Measurements from ENCODE around the gene ZNF548.
"Not testable (repeated sequence)": the region's sequence is repeated elsewhere in the genome, so short reads cannot be mapped to it uniquely, and the experiment has no call there.

The ZNF548 gene

DNA sequence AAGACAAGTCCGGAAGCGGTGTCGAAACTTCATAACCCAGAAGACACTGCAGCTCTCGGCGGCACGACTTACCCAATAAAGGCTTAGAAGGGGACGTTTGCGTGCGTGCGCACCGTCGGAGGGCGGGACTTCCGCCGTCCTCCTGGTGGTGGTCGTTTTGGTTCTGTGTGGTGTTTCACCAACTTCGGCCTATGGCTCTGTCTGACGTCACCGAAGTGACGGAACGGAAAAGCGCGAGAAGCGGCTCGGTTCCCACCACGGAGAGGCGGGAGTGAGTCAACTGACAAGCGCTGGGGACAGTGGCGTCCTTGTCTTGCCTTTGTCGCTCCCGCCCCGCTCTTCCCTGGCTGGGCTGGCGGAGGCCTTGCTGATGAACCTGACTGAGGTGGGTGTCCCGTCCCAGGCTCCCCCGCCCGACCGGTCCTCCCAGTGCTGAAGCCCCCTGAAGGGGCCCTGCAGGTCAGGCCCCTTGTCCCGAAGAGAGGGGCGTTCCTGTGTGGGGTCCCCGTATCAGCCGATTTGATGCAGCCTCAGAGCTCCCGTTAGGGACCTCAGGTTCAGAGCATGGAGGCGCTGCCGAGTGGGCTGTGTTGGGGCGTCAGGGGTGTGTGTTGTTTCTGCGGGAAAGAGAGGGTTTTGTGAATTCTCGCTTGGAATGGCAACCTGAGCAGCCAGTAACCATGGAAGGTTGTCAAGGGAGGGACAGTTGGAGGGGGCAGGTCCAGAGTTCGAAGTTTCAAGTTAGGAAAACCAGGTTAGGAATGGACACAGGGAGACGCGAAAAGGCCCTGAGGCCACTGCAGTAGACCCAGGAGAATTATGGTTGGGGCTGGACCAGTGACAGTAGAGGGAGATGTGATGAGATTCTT, at the start of gene ZNF548:
Gene ZNF548 (plus strand): TSS at position 125 of the 869 bp plus-strand sequence. CDS start 246 bp downstream, at position 371.
- peak; percentile 98 for DNase-seq

DNA sequence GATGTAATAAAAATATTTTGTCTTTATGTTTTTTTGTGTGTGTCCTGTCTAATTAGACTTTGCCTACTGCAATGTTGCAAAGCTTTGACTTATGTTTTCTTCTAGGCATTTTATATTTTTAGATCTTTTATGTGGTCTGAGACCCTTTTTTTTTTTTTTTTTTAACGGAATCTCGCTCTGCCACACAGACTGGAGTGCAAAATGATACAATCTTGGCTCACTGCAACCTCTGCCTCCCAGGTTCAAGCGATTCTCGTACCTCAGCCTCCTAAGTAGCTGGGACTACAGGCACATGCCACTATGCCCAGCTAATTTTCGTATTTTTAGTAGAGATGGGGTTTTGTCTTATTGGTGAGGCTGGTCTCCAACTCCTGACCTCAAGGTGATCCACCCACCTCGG, 47.1 kb upstream of the ZNF548 start:
- no peak for DNase-seq

DNA sequence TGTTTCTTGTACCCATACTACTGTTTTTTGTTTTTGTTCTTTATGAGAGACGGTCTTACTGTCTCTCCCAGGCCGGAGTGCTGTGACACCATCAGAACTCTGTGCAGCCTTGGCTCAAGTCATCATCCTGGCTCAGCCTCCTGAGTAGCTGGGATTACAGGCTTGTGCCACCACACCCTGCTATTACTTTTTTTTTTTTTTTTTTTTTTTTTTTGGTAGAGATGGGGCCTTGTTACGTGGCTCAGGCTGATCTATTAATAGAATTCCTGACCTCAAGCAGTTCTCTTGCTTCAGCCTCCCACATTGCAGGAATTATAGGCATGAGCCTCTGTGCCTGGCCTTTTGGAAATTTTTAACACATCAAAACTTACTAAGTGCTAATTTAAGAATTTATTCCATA, 41.5 kb upstream of the ZNF548 start:
- DNase-seq = no peak

DNA sequence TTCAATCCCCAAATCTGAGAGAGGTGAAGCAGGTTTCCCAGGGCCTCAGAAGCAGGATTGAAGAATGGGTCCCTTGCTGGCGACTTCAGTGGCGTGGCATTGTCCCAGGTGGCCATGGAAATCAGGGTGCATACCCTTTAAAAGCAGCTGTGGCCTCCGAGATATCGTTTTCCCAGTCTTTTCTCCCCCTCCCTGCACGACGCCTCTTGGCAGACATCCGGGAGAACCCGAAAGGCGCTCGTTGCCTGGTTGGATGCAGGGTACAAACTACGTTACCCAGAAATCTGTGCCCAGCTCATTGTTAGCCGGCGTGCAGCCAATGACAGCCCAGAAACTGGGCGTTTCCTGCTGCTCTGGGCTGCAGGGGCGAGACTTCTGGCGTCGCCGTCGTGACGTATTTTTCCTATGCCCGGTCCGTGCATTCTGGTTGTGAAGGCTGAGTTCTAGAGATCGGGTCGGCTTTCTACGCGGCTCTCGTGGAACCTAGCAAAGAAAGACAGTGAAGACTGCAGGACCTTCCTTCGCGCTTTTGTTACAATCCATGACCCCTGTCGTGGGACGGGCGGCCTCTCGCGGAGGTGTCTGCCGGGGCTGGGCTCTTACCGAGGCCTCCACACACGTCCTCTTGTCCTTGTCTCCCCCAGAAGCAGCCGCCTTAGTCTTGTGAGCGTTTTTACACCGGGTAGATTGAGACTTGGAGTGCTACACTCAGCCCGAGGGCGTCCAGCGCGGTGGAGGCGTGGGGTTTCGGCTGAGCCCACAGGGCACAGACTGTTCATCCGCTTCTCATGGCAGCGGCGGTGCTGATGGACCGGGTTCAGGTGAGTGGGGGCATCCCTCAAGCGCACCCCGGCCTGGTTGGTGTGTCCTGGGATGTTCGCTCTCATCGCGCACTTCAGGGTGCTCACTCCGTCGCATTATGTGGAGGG, 38.5 kb upstream of the ZNF548 start, which contains the start of gene ZNF304:
Gene ZNF304 (plus strand): TSS at position 395 of the 929 bp plus-strand sequence. CDS start 394 bp downstream, at position 789.
- peak; percentile 89 for DNase-seq

DNA sequence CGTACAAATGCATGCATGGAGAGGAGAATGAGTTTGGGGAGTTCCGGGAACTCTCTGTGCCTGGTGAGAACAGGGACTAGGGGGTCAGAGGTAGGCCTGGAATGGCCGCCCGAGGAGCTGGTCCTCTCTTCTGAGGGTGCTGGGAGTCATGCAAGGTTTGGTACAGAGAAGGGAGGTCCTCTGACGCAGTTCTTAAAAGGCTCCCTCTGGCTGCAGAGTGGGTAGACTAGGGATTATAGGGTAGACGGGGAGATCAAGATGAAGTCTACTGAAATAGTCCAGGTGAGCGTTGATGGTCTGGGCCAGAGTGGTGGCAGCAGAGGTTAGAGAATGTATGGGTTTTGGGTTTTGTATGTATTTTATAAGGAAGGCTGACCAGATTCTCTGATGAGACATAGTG, 37.8 kb upstream of the ZNF548 start:
- no peak for DNase-seq

- DNase-seq = no peak
These were observed 33.7 kb upstream of the ZNF548 start for GRCh38 chr19:57355916-57356315.

DNA sequence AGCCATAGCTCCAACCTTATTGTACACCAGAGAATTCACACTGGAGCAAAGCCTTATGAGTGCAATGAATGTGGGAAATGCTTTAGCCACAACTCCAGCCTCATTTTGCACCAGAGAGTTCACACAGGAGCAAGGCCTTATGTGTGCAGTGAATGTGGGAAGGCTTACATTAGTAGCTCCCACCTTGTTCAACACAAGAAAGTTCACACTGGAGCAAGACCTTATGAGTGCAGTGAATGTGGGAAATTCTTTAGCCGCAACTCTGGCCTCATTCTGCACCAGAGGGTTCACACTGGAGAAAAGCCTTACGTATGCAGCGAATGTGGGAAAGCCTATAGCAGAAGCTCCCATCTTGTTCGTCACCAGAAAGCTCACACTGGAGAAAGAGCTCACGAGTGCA, 32.2 kb upstream of the ZNF548 start:
- no peak for DNase-seq

GRCh38 chr19:57359300-57359699, 30.4 kb upstream of the ZNF548 start:
- no peak for DNase-seq

DNA sequence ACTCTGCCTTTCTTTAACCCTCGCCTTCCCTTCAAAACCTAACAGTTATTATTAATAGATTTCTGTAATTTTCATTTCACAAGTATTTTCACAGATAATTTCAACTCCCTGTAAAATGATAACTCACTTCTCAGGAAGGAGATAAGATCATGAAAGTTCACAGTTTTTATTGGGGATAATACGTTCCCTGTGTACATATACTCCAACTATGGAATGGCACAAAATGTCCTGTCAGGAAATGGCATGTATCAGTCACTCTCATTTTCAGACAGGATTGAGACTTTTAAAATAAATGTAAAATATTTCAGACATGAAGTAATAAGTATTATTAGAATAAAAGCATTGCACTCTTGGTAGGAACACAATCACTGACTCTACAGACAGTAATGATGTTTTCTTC, 27.2 kb upstream of the ZNF548 start:
- no peak for DNase-seq

DNA sequence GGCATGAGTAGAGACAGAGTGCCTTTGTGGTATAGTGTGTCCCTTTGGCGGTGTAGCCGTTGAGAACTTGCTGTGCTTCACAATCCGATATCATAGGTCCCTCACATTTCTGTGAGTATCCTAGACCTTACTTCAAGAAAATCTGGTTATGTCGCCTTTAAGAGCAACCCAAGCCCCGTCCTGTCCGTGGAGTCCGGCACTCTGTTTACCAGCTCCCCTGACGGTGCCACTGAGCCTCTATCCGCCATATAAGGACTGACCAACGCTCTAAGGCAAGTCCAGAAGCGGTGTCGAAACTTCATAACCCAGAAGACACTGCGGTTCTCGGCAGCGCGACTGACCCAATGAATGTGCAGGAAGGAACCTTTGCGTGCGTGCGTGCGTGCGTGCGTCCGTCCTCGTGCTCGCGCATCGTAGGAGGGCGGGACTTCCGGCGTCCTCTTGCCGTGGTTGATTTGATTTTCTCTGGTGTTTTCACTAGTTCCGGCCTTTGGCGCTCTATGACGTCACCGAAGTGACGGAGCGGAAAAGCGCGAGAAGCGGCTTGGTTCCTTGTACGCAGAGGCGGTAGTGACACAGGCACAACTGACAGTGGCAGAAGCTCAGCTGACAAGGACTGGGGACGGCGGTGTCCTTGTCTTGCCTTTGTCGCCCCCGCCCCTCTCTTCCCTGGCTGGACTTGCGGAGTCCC, 26.5 kb upstream of the ZNF548 start, which contains the start of the genes TRAPPC2B and ZNF547:
Gene TRAPPC2B (plus strand): TSS at position 555 of the 691 bp plus-strand sequence. CDS start 1,283 bp downstream, outside the sequence.
Gene ZNF547 (plus strand): TSS at position 555 of the 691 bp plus-strand sequence. CDS start 5,005 bp downstream, outside the sequence.
- peak; percentile 99 for DNase-seq

GRCh38 chr19:57363688-57364181, 25.9 kb upstream of the ZNF548 start:
- DNase-seq = no peak

GRCh38 chr19:57366776-57367175, 22.9 kb upstream of the ZNF548 start:
- no peak for DNase-seq

DNA sequence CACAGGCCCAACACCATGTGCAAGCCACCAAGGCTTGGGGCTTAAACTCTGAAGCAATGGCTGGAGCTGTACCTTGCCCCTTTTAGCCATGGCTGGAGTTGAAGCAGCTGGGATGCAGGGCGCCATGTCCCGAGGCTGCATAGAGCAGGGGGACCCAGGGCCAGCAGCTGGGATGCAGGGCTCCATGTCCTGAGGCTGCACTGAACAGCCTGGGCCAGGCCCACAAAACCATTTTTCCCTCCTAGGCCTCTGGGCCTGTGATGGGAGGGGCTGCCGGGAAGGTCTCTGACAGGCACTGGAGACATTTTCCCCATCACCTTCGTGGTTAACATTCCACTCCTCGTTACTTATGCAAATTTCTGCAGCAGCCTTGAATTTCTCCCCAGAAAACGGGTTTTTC, 15.5 kb upstream of the ZNF548 start:
- no peak for DNase-seq

DNA sequence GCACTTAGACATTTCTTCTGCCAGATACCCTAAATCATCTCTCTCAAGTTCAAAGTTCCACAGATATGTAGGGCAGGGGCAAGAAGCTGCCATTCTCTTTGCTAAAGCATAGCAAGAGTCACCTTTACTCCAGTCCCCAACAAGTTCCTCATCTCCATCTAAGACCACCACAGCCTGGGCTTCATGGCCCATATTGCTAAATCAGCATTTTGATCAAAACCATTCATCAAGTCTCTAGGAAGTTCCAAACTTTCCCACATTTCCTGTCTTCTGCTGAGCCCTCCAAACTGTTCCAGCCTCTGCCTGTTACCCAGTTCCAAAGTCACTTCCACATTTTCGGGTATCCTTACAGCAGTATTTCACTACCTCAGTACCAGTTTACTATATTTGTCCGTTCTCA, 15.0 kb upstream of the ZNF548 start:
- not testable (repeated sequence) for DNase-seq

DNA sequence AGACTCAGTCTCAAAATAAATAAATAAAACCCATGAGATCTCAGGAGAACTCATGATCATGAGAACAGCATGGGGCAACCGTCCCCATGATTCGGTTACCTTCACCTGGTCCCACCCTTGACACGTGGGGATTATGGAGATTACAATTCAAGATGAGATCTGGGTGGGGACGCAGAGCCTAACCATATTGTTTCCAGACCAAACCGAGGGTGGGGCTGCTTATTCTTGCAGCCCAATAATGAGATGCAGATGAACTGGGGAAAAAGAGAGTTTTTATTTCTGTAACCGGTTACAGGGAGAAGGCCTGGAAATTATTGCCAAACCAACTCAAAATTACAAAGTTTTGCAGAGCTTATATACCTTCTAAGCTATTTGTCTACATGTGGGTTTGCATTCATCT, 13.5 kb upstream of the ZNF548 start:
- DNase-seq = no peak

DNA sequence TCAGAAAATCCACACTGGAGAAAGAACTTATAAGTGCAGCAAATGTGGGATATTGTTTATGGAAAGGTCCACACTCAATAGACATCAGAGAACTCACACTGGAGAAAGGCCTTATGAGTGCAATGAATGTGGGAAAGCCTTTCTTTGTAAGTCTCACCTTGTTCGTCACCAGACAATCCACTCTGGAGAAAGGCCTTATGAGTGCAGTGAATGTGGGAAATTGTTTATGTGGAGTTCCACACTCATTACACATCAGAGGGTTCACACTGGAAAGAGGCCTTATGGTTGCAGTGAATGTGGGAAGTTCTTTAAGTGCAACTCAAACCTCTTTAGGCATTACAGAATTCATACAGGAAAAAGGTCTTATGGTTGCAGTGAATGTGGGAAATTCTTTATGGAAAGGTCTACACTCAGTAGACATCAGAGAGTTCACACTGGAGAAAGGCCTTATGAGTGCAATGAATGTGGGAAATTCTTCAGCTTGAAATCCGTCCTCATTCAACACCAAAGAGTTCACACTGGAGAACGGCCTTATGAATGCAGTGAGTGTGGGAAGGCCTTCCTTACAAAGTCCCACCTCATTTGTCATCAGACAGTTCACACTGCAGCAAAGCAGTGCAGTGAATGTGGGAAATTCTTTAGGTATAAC, 12.0 kb upstream of the ZNF548 start:
- no peak for DNase-seq

DNA sequence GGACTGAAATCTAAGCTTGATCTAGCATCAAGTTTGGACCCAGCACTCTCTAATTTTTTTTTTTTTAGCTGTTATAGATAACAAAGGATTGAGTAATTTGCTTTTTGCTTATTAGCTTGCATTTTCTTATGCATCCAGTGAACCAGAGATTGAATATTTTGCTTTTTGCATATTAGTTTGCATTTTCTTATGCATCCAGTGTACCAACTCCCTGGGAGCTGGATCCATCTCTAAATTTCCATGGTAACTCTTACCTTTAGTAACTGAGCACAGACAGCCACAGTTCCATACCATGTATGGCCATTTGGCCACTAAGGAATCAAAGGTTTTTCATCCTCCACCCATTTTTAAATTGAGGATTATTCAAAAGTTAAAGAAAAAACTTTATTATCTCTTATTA, 8.7 kb upstream of the ZNF548 start:
- no peak for DNase-seq

GRCh38 chr19:57382806-57383488, 6.7 kb upstream of the ZNF548 start:
- no peak for DNase-seq

DNA sequence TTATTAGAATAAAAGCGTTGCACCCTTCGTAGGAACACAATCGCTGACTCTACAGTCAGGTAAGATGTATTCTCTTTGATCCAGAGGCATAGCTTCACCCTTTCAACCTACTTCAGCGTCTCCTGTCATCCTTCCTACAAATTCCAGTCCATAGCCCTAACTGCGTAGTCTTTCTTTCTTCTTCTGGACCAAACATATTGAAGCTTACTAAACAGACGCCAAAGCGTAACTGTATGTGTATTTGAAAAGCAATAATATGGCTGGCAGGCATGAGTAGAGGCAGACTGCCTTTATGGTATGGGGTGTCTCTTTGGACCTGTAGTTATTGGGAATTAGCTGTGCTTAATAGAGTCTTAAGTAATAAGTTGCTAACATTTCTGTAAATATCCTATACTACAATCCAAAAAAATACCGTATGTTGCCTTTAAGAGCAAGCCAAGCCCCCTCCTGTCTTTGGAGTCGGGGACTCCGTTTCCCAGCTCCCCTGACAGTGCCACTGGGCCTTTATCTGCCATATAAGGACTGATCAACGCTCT, 392 bp upstream of the ZNF548 start:
- no peak for DNase-seq

DNA sequence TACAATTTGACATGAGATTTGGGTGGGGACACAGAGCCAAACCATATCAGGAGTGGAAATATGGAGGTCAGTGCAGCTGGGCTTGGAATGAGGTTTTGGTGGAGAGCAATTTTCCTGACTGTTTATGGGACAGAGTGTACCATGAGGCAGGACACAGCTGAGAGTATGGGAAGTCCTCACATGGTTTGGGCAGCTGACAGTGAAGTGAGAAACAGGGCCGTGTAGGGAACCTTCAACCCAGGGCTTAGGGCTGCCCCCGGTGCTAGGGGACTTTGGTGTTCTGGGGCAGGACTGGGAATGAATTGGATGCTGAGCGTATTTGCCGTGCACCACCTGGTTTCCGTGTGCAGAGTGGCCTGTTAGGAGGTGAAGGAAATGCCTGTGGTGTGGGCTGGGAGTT, 6.1 kb downstream of the ZNF548 start:
- DNase-seq = no peak

- no peak for DNase-seq
These were observed 9.2 kb downstream of the ZNF548 start for GRCh38 chr19:57398868-57399267.

Data from CD4-positive, alpha-beta T cell treated with Interleukin-10 for 1 hour (primary cell).